DMS 273 treated with DMSO at 0.1 percent for 48 hours (cell line): Measurements from ENCODE around the gene CLEC4F.
"Not testable (repeated sequence)": the region's sequence is repeated elsewhere in the genome, so short reads cannot be mapped to it uniquely, and the experiment has no call there.

Experiments
- DNase-seq: peaks from one replicate; lab custom pipeline; 2025; lab: John Stamatoyannopoulos, UW

The CLEC4F gene

GRCh38 chr2:70826696-70827350 lies 6.4 kb upstream of the CLEC4F start:
- DNase-seq = no peak

GRCh38 chr2:70823249-70823648 lies 2.9 kb upstream of the CLEC4F start:
- no peak for DNase-seq

GRCh38 chr2:70822843-70823242 lies 2.4 kb upstream of the CLEC4F start:
- no peak for DNase-seq

GRCh38 chr2:70817284-70817954 lies 3.0 kb downstream of the CLEC4F start:
- DNase-seq = no peak

GRCh38 chr2:70816726-70817125 lies 3.7 kb downstream of the CLEC4F start:
- no peak for DNase-seq

- peak; percentile 35 for DNase-seq
Measured at GRCh38 chr2:70808983-70809958, 11.1 kb downstream of the CLEC4F start.

- no peak for DNase-seq
Measured at GRCh38 chr2:70807828-70808118, 12.6 kb downstream of the CLEC4F start.

GRCh38 chr2:70807102-70807827 lies 13.1 kb downstream of the CLEC4F start:
- DNase-seq = no peak

GRCh38 chr2:70806620-70807019 lies 13.8 kb downstream of the CLEC4F start:
- DNase-seq = no peak

GRCh38 chr2:70806013-70806412 lies 14.4 kb downstream of the CLEC4F start:
- DNase-seq = no peak

- no peak for DNase-seq
Measured at GRCh38 chr2:70801607-70802263, 18.7 kb downstream of the CLEC4F start.

- no peak for DNase-seq
Measured at GRCh38 chr2:70799706-70800105, 20.7 kb downstream of the CLEC4F start.

- DNase-seq = not testable (repeated sequence)
Measured at GRCh38 chr2:70797996-70798395, 22.4 kb downstream of the CLEC4F start.

GRCh38 chr2:70797506-70797905 lies 22.9 kb downstream of the CLEC4F start:
- DNase-seq = no peak

- no peak for DNase-seq
Measured at GRCh38 chr2:70796262-70796661, 24.1 kb downstream of the CLEC4F start.

- DNase-seq = no peak
Measured at GRCh38 chr2:70795164-70795995, 25.0 kb downstream of the CLEC4F start.

- DNase-seq = no peak
Measured at GRCh38 chr2:70793450-70793849, 26.9 kb downstream of the CLEC4F start.

GRCh38 chr2:70790136-70790828 lies 30.1 kb downstream of the CLEC4F start, which contains the start of gene FIGLA:
Gene FIGLA, minus strand, starts transcription at chr2:70790643. Its CDS starts 5 bp downstream, at chr2:70790638.
- DNase-seq = no peak

GRCh38 chr2:70789304-70790135 lies 30.9 kb downstream of the CLEC4F start:
- DNase-seq = peak; percentile 46
